Measurements from ENCODE around the gene TRIM56. TPM values are rescaled to one million over a fixed set of nuclear protein-coding genes. Genes with fewer than 3 reads are reported as not detected.
"Not testable (repeated sequence)": the region's sequence is repeated elsewhere in the genome, so short reads cannot be mapped to it uniquely, and the experiment has no call there.

The TRIM56 gene
- total and polyA plus RNA-seq, 2 donors (not counting 1 experiment from before 2014, with no cell fraction given), result 6.0 to 27.6 TPM

DNA sequence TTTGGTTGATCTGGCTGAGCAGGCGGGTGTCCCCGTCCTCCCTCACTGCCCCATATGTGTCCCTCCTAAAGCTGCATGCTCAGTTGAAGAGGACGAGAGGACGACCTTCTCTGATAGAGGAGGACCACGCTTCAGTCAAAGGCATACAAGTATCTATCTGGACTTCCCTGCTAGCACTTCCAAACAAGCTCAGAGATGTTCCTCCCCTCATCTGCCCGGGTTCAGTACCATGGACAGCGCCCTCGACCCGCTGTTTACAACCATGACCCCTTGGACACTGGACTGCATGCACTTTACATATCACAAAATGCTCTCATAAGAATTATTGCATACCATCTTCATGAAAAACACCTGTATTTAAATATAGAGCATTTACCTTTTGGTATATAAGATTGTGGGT lies 26.9 kb upstream of the TRIM56 start:
- Histone ChIP-seq H2AFZ (ENCODE audit: low read length) (no peak overlapping the region), H3K79me2 (ENCODE audit: control insufficient read depth, insufficient read depth, low read length) (no peaks in the 10 kb centered on the region), H3K9me3 (ENCODE audit: control insufficient read depth, insufficient read depth, low read depth, low read length) (no peaks in the 10 kb centered on the region), H3K4me1 (ENCODE audit: control insufficient read depth, extremely low read depth, insufficient read depth, low read length) (no peaks in the 10 kb centered on the region), H3K27me3 (ENCODE audit: control insufficient read depth, insufficient read depth, low read length) (peaks cover 5% of the 10 kb centered on the region), H3K4me2 (ENCODE audit: extremely low read depth, insufficient read depth, low read length) (no peak overlapping the region), H3K4me3 (replicated peaks in 1 of 4; ENCODE audit: control extremely low read depth in 1 of 4, insufficient read depth in 1 of 4, low read depth in 3 of 4, low read length in 4 of 4) (no peak overlapping the region), H3K36me3 (ENCODE audit: control insufficient read depth, insufficient read depth, low read length) (no peaks in the 10 kb centered on the region), H3K27ac (ENCODE audit: insufficient read depth, low read length) (no peak overlapping the region), H3K9ac (ENCODE audit: insufficient read depth, low read length) (no peak overlapping the region), H4K20me1 (ENCODE audit: control insufficient read depth, extremely low read depth, insufficient read depth, low read length) (no peaks in the 10 kb centered on the region)
- peak; percentile 49 to 62 for DNase-seq (ENCODE audit: low read depth in 2 of 2)
- no peak for TF ChIP-seq CTCF (conservative IDR thresholded peaks at IDR 0.05 in 1 of 2, IDR thresholded peaks at IDR 0.05 in 1 of 2; ENCODE audit: low read depth in 1 of 2, low read length in 2 of 2)
- TF ChIP-seq EZH2 (IDR thresholded peaks at IDR 0.05; ENCODE audit: low read length, missing control alignments), result no peak

DNA sequence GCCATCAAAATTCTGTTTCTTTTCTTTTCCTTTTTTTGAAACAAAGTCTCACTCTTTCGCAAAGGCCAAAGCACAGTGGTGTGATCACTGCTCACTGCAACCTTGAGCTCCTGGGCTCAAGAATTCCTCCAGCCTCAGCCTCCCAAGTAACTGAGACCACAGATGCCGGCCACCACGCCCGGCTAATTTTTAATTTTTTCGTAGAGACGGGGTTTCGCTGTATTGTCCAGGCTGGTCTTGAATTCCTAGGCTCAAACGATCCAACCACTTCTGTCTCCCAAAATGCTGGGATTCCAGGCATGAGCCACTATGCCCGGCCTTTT lies 25.7 kb upstream of the TRIM56 start:
- no peak for DNase-seq (ENCODE audit: low read depth in 2 of 2)
- H3K79me2 ChIP-seq (ENCODE audit: control insufficient read depth, insufficient read depth, low read length), result no peaks in the 10 kb centered on the region
- no peak overlapping the region for H3K27ac ChIP-seq (ENCODE audit: insufficient read depth, low read length)
- H3K4me2 ChIP-seq (ENCODE audit: extremely low read depth, insufficient read depth, low read length), result no peak overlapping the region
- peaks cover 9% of the 10 kb centered on the region for H3K27me3 ChIP-seq (ENCODE audit: control insufficient read depth, insufficient read depth, low read length)
- H4K20me1 ChIP-seq (ENCODE audit: control insufficient read depth, extremely low read depth, insufficient read depth, low read length), result no peaks in the 10 kb centered on the region
- no peaks in the 10 kb centered on the region for H3K4me1 ChIP-seq (ENCODE audit: control insufficient read depth, extremely low read depth, insufficient read depth, low read length)
- no peaks in the 10 kb centered on the region for H3K36me3 ChIP-seq (ENCODE audit: control insufficient read depth, insufficient read depth, low read length)
- no peak overlapping the region for H2AFZ ChIP-seq (ENCODE audit: low read length)
- TF ChIP-seq CTCF (conservative IDR thresholded peaks at IDR 0.05 in 1 of 2, IDR thresholded peaks at IDR 0.05 in 1 of 2; ENCODE audit: low read depth in 1 of 2, low read length in 2 of 2), result no peak
- no peak for TF ChIP-seq EZH2 (IDR thresholded peaks at IDR 0.05; ENCODE audit: low read length, missing control alignments)
- H3K4me3 ChIP-seq (replicated peaks in 1 of 4; ENCODE audit: control extremely low read depth in 1 of 4, insufficient read depth in 1 of 4, low read depth in 3 of 4, low read length in 4 of 4), result no peak overlapping the region
- no peak overlapping the region for H3K9ac ChIP-seq (ENCODE audit: insufficient read depth, low read length)
- no peaks in the 10 kb centered on the region for H3K9me3 ChIP-seq (ENCODE audit: control insufficient read depth, insufficient read depth, low read depth, low read length)

GRCh38 chr7:101060992-101061391 lies 24.3 kb upstream of the TRIM56 start:
- Histone ChIP-seq H3K36me3 (ENCODE audit: control insufficient read depth, insufficient read depth, low read length) (no peaks in the 10 kb centered on the region), H3K79me2 (ENCODE audit: control insufficient read depth, insufficient read depth, low read length) (no peaks in the 10 kb centered on the region), H2AFZ (ENCODE audit: low read length) (no peak overlapping the region), H3K4me1 (ENCODE audit: control insufficient read depth, extremely low read depth, insufficient read depth, low read length) (no peaks in the 10 kb centered on the region), H4K20me1 (ENCODE audit: control insufficient read depth, extremely low read depth, insufficient read depth, low read length) (no peaks in the 10 kb centered on the region), H3K9ac (ENCODE audit: insufficient read depth, low read length) (no peak overlapping the region), H3K4me2 (ENCODE audit: extremely low read depth, insufficient read depth, low read length) (no peak overlapping the region), H3K9me3 (ENCODE audit: control insufficient read depth, insufficient read depth, low read depth, low read length) (no peaks in the 10 kb centered on the region), H3K27ac (ENCODE audit: insufficient read depth, low read length) (no peak overlapping the region), H3K4me3 (replicated peaks in 1 of 4; ENCODE audit: control extremely low read depth in 1 of 4, insufficient read depth in 1 of 4, low read depth in 3 of 4, low read length in 4 of 4) (no peak overlapping the region), H3K27me3 (ENCODE audit: control insufficient read depth, insufficient read depth, low read length) (peaks cover 6% of the 10 kb centered on the region)
- TF ChIP-seq EZH2 (IDR thresholded peaks at IDR 0.05; ENCODE audit: low read length, missing control alignments) (no peak), CTCF (conservative IDR thresholded peaks at IDR 0.05 in 1 of 2, IDR thresholded peaks at IDR 0.05 in 1 of 2; ENCODE audit: low read depth in 1 of 2, low read length in 2 of 2) (no peak)
- no peak for DNase-seq (ENCODE audit: low read depth in 2 of 2)

GRCh38 chr7:101064176-101064550 lies 21.1 kb upstream of the TRIM56 start:
- H3K4me3 ChIP-seq (replicated peaks in 1 of 4; ENCODE audit: control extremely low read depth in 1 of 4, insufficient read depth in 1 of 4, low read depth in 3 of 4, low read length in 4 of 4); H3K27me3 ChIP-seq (ENCODE audit: control insufficient read depth, insufficient read depth, low read length); H3K4me2 ChIP-seq (ENCODE audit: extremely low read depth, insufficient read depth, low read length); H3K79me2 ChIP-seq (ENCODE audit: control insufficient read depth, insufficient read depth, low read length); H3K36me3 ChIP-seq (ENCODE audit: control insufficient read depth, insufficient read depth, low read length); H3K4me1 ChIP-seq (ENCODE audit: control insufficient read depth, extremely low read depth, insufficient read depth, low read length); H3K27ac ChIP-seq (ENCODE audit: insufficient read depth, low read length); H4K20me1 ChIP-seq (ENCODE audit: control insufficient read depth, extremely low read depth, insufficient read depth, low read length); H3K9me3 ChIP-seq (ENCODE audit: control insufficient read depth, insufficient read depth, low read depth, low read length); H3K9ac ChIP-seq (ENCODE audit: insufficient read depth, low read length); H2AFZ ChIP-seq (ENCODE audit: low read length); DNase-seq (ENCODE audit: low read depth in 2 of 2): not testable (repeated sequence)

DNA sequence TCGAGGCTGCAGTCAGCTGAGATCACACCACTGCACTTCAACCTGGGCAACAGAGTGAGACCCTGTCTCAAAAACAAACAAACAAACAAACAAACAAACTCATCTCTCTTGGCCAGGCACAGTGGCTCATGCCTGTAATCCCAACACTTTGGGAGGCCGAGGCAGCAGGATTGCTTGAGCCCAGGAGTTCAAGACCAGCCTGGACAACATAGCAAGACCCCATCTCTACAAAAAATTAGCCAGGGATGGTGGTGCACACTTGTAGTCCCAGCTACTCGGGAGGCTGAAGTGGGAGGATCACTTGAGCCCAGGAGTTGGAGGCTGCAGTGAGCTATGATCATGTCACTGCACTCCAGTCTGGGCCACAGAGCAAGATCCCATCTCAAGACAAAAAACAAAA lies 20.1 kb upstream of the TRIM56 start:
- H2AFZ ChIP-seq (ENCODE audit: low read length); H3K79me2 ChIP-seq (ENCODE audit: control insufficient read depth, insufficient read depth, low read length); H3K27me3 ChIP-seq (ENCODE audit: control insufficient read depth, insufficient read depth, low read length); H3K4me3 ChIP-seq (replicated peaks in 1 of 4; ENCODE audit: control extremely low read depth in 1 of 4, insufficient read depth in 1 of 4, low read depth in 3 of 4, low read length in 4 of 4); H3K4me1 ChIP-seq (ENCODE audit: control insufficient read depth, extremely low read depth, insufficient read depth, low read length); H3K9me3 ChIP-seq (ENCODE audit: control insufficient read depth, insufficient read depth, low read depth, low read length); H3K9ac ChIP-seq (ENCODE audit: insufficient read depth, low read length); H4K20me1 ChIP-seq (ENCODE audit: control insufficient read depth, extremely low read depth, insufficient read depth, low read length); H3K27ac ChIP-seq (ENCODE audit: insufficient read depth, low read length); DNase-seq (ENCODE audit: low read depth in 2 of 2); H3K4me2 ChIP-seq (ENCODE audit: extremely low read depth, insufficient read depth, low read length); H3K36me3 ChIP-seq (ENCODE audit: control insufficient read depth, insufficient read depth, low read length): not testable (repeated sequence)
